Activated naive CD8-positive, alpha-beta T cell treated with anti-CD3 and anti-CD28 coated beads for 36 hours (primary cell): Measurements from ENCODE around the gene INPP4A. TPM values are rescaled to one million over a fixed set of nuclear protein-coding genes. Genes with fewer than 3 reads are reported as not detected.

ENCODE experiments used
- DNase-seq: peaks from one replicate; pipeline ENCODE4 v3.0.0; 2021
- H3K27ac Mint-ChIP-seq: one replicate; pipeline ENCODE4 v1.8.0; 2022; ENCODE audit warnings: mild to moderate bottlenecking, moderate library complexity, mixed read lengths
- H3K27me3 Mint-ChIP-seq: one replicate; pipeline ENCODE4 v1.8.0; 2022; ENCODE audit warnings: mild to moderate bottlenecking, mixed read lengths
- H3K36me3 Mint-ChIP-seq: one replicate; pipeline ENCODE4 v1.8.0; 2021; ENCODE audit warnings: mild to moderate bottlenecking, mixed read lengths
- H3K4me1 Mint-ChIP-seq: one replicate; pipeline ENCODE4 v1.8.0; 2021; ENCODE audit warnings: mixed read lengths
- H3K4me3 Mint-ChIP-seq: one replicate; pipeline ENCODE4 v1.8.0; 2022; ENCODE audit warnings: mild to moderate bottlenecking, moderate library complexity, mixed read lengths
- H3K9me3 Mint-ChIP-seq: one replicate; pipeline ENCODE4 v1.8.0; 2022; ENCODE audit warnings: mixed read lengths
- total RNA-seq, 2 experiments: library from RNA; stranded (reverse); gene quantifications; one replicate each; pipeline ENCODE4 v1.2.3, GENCODE V29; 2021

The INPP4A gene
- total RNA-seq, 2 experiments from 2014 or later, result 31.6 to 31.9 TPM

GRCh38 chr2:98473995-98474780, 29.5 kb downstream of the INPP4A start:
- peaks cover 32% of the 10 kb centered on the region for H3K36me3 Mint-ChIP-seq

GRCh38 chr2:98474979-98475632, 30.4 kb downstream of the INPP4A start:
- Mint-ChIP-seq H3K9me3 (no peaks in the 10 kb centered on the region), H3K27ac (peak overlapping the region; percentile 87), H3K4me3 (peak overlapping the region; percentile 2), H3K36me3 (peaks cover 24% of the 10 kb centered on the region), H3K27me3 (no peaks in the 10 kb centered on the region), H3K4me1 (peaks cover 98% of the 10 kb centered on the region)
- DNase-seq, result no peak

More at GRCh38 chr2:98473995-98474780, 29.5 kb downstream of the INPP4A start:
- peak overlapping the region; percentile 87 for H3K27ac Mint-ChIP-seq
- peak; percentile 56 for DNase-seq
- H3K27me3 Mint-ChIP-seq, result no peaks in the 10 kb centered on the region
- H3K4me1 Mint-ChIP-seq, result peaks cover 95% of the 10 kb centered on the region
- H3K9me3 Mint-ChIP-seq, result no peaks in the 10 kb centered on the region
- peak overlapping the region; percentile 66 for H3K4me3 Mint-ChIP-seq

- no peak overlapping the region for H3K4me3 Mint-ChIP-seq
- H3K36me3 Mint-ChIP-seq, result peaks cover 15% of the 10 kb centered on the region
- peak overlapping the region; percentile 93 for H3K27ac Mint-ChIP-seq
- no peak for DNase-seq
- H3K4me1 Mint-ChIP-seq, result peaks cover 100% of the 10 kb centered on the region
- no peaks in the 10 kb centered on the region for H3K9me3 Mint-ChIP-seq
- H3K27me3 Mint-ChIP-seq, result no peaks in the 10 kb centered on the region
Measured at GRCh38 chr2:98476192-98476868, 31.7 kb downstream of the INPP4A start.

GRCh38 chr2:98477036-98477435, 32.4 kb downstream of the INPP4A start:
- Mint-ChIP-seq H3K9me3 (no peaks in the 10 kb centered on the region), H3K36me3 (peaks cover 15% of the 10 kb centered on the region), H3K4me3 (no peak overlapping the region), H3K27me3 (no peaks in the 10 kb centered on the region), H3K4me1 (peaks cover 99% of the 10 kb centered on the region), H3K27ac (peak overlapping the region; percentile 93)
- DNase-seq, result no peak

GRCh38 chr2:98477506-98477905, 32.8 kb downstream of the INPP4A start:
- H3K9me3 Mint-ChIP-seq, result no peaks in the 10 kb centered on the region
- peaks cover 15% of the 10 kb centered on the region for H3K36me3 Mint-ChIP-seq
- H3K4me3 Mint-ChIP-seq, result peak overlapping the region; percentile 8
- H3K27me3 Mint-ChIP-seq, result no peaks in the 10 kb centered on the region
- H3K4me1 Mint-ChIP-seq, result peaks cover 99% of the 10 kb centered on the region
- DNase-seq, result no peak
- H3K27ac Mint-ChIP-seq, result peak overlapping the region; percentile 93

GRCh38 chr2:98478088-98478551, 33.5 kb downstream of the INPP4A start:
- Mint-ChIP-seq H3K27ac (peak overlapping the region; percentile 93), H3K36me3 (peaks cover 15% of the 10 kb centered on the region), H3K4me3 (no peak overlapping the region), H3K27me3 (no peaks in the 10 kb centered on the region), H3K9me3 (no peaks in the 10 kb centered on the region), H3K4me1 (peaks cover 99% of the 10 kb centered on the region)
- DNase-seq, result no peak

GRCh38 chr2:98478907-98479306, 34.2 kb downstream of the INPP4A start:
- peaks cover 15% of the 10 kb centered on the region for H3K36me3 Mint-ChIP-seq

GRCh38 chr2:98479371-98479770, 34.7 kb downstream of the INPP4A start:
- H3K27me3 Mint-ChIP-seq, result no peaks in the 10 kb centered on the region
- no peak for DNase-seq
- peak overlapping the region; percentile 42 for H3K4me3 Mint-ChIP-seq
- peak overlapping the region; percentile 93 for H3K27ac Mint-ChIP-seq
- H3K9me3 Mint-ChIP-seq, result no peaks in the 10 kb centered on the region
- peaks cover 15% of the 10 kb centered on the region for H3K36me3 Mint-ChIP-seq
- peaks cover 99% of the 10 kb centered on the region for H3K4me1 Mint-ChIP-seq

More at GRCh38 chr2:98478907-98479306, 34.2 kb downstream of the INPP4A start:
- Mint-ChIP-seq H3K27ac (peak overlapping the region; percentile 93), H3K27me3 (no peaks in the 10 kb centered on the region), H3K9me3 (no peaks in the 10 kb centered on the region), H3K4me3 (peak overlapping the region; percentile 33), H3K4me1 (peaks cover 99% of the 10 kb centered on the region)
- DNase-seq, result no peak

GRCh38 chr2:98479959-98480524, 35.4 kb downstream of the INPP4A start:
- peak overlapping the region; percentile 44 for H3K4me3 Mint-ChIP-seq
- H3K9me3 Mint-ChIP-seq, result no peaks in the 10 kb centered on the region
- DNase-seq, result peak; percentile 59
- H3K27ac Mint-ChIP-seq, result peak overlapping the region; percentile 93
- H3K27me3 Mint-ChIP-seq, result no peaks in the 10 kb centered on the region
- H3K4me1 Mint-ChIP-seq, result peaks cover 99% of the 10 kb centered on the region
- peaks cover 15% of the 10 kb centered on the region for H3K36me3 Mint-ChIP-seq

- peaks cover 15% of the 10 kb centered on the region for H3K36me3 Mint-ChIP-seq
- H3K9me3 Mint-ChIP-seq, result no peaks in the 10 kb centered on the region
- H3K4me3 Mint-ChIP-seq, result no peak overlapping the region
- H3K4me1 Mint-ChIP-seq, result peaks cover 99% of the 10 kb centered on the region
- H3K27me3 Mint-ChIP-seq, result no peaks in the 10 kb centered on the region
- DNase-seq, result no peak
- peak overlapping the region; percentile 93 for H3K27ac Mint-ChIP-seq
Measured at GRCh38 chr2:98480598-98480997, 35.9 kb downstream of the INPP4A start.

GRCh38 chr2:98482362-98482761, 37.7 kb downstream of the INPP4A start:
- Mint-ChIP-seq H3K36me3 (peaks cover 12% of the 10 kb centered on the region), H3K4me3 (no peak overlapping the region), H3K27ac (peak overlapping the region; percentile 85), H3K9me3 (no peaks in the 10 kb centered on the region), H3K4me1 (peaks cover 97% of the 10 kb centered on the region), H3K27me3 (no peaks in the 10 kb centered on the region)
- DNase-seq, result no peak

- Mint-ChIP-seq H3K36me3 (peaks cover 6% of the 10 kb centered on the region), H3K4me1 (peaks cover 97% of the 10 kb centered on the region), H3K4me3 (peak overlapping the region; percentile 1), H3K27me3 (no peaks in the 10 kb centered on the region), H3K27ac (peak overlapping the region; percentile 85), H3K9me3 (no peaks in the 10 kb centered on the region)
- DNase-seq, result no peak
Measured at GRCh38 chr2:98483257-98483861, 38.7 kb downstream of the INPP4A start.

GRCh38 chr2:98484121-98484557, 39.5 kb downstream of the INPP4A start:
- H3K9me3 Mint-ChIP-seq, result no peaks in the 10 kb centered on the region
- peaks cover 4% of the 10 kb centered on the region for H3K36me3 Mint-ChIP-seq
- H3K4me1 Mint-ChIP-seq, result peaks cover 97% of the 10 kb centered on the region
- H3K27ac Mint-ChIP-seq, result peak overlapping the region; percentile 85
- H3K4me3 Mint-ChIP-seq, result peak overlapping the region; percentile 56
- H3K27me3 Mint-ChIP-seq, result no peaks in the 10 kb centered on the region
- DNase-seq, result no peak

- no peak for DNase-seq
- Mint-ChIP-seq H3K27ac (peak overlapping the region; percentile 85), H3K4me3 (peak overlapping the region; percentile 30), H3K36me3 (peaks cover 4% of the 10 kb centered on the region), H3K27me3 (no peaks in the 10 kb centered on the region), H3K4me1 (peaks cover 95% of the 10 kb centered on the region), H3K9me3 (no peaks in the 10 kb centered on the region)
Measured at GRCh38 chr2:98484652-98485452, 40.2 kb downstream of the INPP4A start.
